ENCODE measurements around the gene LRCH1.

The LRCH1 gene

GRCh38 chr13:46565808-46566750 is 13.1 kb downstream of the LRCH1 start:
- DNase-seq: no peak

- no peak for DNase-seq
Measured at GRCh38 chr13:46567671-46568070, 14.7 kb downstream of the LRCH1 start.

DNA sequence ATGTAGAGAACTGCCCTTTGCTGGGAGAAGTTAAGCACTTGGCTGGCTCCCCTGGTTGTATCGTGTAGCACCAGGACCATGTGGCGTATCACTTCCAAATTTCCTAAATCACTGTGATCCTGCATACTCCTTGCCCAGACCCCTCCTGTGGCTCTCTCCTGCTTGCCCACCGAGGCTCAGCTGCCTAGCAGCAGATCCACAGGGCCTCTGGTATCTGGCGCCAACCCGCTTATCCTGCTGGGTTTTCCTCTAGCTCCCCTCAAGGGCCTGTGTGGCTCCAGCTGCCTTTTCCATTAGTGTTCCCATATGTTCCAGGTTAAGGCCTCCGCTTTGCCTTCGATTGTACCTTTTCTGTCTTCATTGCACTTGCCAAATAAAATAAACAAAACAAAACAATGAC is 16.5 kb downstream of the LRCH1 start:
- peak; percentile 4 for DNase-seq

DNA sequence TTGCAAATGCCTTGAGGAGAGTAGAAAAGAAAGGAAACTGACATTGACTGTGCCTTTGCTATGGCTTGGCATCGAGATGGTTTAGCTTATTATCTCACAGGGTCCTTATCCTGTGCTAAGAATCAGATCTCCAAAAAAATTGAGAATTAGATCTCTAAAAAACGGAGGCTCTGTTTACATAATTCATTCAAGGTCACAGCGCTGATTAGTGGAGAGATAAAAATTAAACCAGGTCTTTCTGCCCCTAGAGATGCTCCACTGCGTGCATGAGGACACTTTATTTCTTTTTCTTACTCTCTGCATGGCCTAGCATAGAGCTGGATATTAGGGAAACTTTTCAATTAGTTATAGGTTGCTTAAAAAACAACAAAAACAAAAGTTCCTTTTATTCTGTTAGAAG is 17.3 kb downstream of the LRCH1 start:
- DNase-seq: no peak

GRCh38 chr13:46571189-46571908 is 18.4 kb downstream of the LRCH1 start:
- DNase-seq: peak; percentile 73

- no peak for DNase-seq
Measured at GRCh38 chr13:46571909-46572595, 19.1 kb downstream of the LRCH1 start.

- no peak for DNase-seq
Measured at GRCh38 chr13:46572752-46573431, 19.9 kb downstream of the LRCH1 start.

- DNase-seq: no peak
Measured at GRCh38 chr13:46575301-46575771, 22.4 kb downstream of the LRCH1 start.

GRCh38 chr13:46575818-46576221 is 22.9 kb downstream of the LRCH1 start:
- DNase-seq: no peak

GRCh38 chr13:46576762-46577161 is 23.8 kb downstream of the LRCH1 start:
- DNase-seq: no peak

- DNase-seq: no peak
Measured at GRCh38 chr13:46577696-46578589, 25.0 kb downstream of the LRCH1 start.

- DNase-seq: no peak
Measured at GRCh38 chr13:46578590-46578975, 25.6 kb downstream of the LRCH1 start.

GRCh38 chr13:46580362-46580839 is 27.4 kb downstream of the LRCH1 start:
- DNase-seq: no peak

- no peak for DNase-seq
Measured at GRCh38 chr13:46582190-46582589, 29.2 kb downstream of the LRCH1 start.

DNA sequence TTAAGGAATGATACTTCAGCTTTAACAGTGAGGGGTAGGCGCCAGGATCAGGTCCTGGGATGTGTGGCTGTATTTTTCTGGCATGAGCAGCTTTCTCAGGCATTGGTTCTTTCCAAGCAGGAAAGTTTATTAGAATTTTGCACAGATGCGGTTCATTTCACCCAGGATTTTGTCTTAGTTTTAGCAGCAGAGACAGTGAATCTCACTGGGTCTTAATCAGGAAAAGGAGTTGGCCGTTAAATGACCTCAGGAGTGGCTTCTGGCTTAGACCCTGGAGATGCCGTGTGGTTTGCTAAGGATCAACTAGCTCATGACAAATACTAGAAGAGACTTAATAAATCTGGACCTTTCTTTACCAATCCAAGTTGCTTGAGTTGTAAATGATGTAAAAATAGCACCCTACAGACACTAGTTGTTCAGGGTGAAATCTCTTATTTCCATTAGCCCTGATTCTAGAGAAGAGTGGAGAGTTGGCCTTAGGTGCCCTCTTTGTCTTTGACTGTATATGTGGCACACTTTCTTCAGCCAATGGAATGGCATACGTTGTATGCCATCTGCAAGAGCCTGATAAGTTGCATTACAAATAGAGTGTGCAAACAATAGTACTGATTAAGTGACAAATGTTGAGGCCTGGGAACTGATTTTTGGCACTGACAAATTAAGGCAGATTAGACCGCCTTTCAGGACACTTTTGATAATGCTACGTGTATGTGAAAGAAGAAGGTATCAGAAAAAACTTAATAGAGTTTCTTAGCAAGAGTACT is 34.0 kb downstream of the LRCH1 start:
- no peak for DNase-seq

- DNase-seq: no peak
Measured at GRCh38 chr13:46587807-46588418, 34.9 kb downstream of the LRCH1 start.

DNA sequence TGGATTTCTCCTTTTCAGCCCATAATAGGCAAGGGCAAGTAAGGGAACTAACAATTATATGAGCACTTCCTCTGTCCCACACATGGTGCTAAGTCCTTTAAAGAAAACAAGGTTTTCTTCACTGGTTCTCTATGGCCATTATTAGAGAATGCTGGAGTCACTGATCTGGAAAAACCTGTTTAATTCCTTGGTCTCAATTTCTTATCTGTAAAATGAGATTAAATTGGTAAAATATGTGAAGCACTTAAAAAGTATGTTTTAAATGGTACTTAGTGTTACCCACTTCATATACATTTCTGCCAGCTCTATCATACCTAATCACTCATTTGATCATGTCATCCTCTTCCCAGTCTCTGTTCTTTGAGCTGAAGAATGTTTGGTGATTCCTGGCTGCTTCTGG is 39.4 kb downstream of the LRCH1 start:
- DNase-seq: no peak

DNA sequence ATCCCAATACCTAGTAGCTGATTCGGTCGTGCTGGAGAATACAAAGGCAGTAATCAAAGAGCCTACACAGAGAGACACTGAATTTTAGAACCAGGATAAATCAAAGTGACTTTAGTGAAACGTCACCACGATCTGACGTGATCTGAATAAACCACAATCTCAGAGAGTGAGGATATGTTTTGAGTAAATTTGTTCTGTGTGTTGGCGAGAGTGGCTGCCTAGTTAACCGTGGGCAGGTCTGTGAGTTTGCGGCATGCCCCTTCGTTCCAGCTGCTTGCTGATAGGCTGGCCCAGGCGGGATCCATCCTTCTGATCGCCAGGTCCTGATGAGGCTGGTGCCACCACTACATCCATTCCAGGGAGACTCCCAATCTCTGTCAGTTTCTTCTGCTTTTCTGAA is 40.4 kb downstream of the LRCH1 start:
- no peak for DNase-seq

- no peak for DNase-seq
Measured at GRCh38 chr13:46594374-46595078, 41.6 kb downstream of the LRCH1 start.
